ENCODE measurements around the gene SLC22A14. TPM values are rescaled to one million over a fixed set of nuclear protein-coding genes. Genes with fewer than 3 reads are reported as not detected.

Gene SLC22A14
- total and polyA plus RNA-seq, 9 of the 15 experiments (the other 6 are each of a cell fraction or from before 2014, with no cell fraction given): 0.03 to 0.07 TPM; not detected in 7

DNA sequence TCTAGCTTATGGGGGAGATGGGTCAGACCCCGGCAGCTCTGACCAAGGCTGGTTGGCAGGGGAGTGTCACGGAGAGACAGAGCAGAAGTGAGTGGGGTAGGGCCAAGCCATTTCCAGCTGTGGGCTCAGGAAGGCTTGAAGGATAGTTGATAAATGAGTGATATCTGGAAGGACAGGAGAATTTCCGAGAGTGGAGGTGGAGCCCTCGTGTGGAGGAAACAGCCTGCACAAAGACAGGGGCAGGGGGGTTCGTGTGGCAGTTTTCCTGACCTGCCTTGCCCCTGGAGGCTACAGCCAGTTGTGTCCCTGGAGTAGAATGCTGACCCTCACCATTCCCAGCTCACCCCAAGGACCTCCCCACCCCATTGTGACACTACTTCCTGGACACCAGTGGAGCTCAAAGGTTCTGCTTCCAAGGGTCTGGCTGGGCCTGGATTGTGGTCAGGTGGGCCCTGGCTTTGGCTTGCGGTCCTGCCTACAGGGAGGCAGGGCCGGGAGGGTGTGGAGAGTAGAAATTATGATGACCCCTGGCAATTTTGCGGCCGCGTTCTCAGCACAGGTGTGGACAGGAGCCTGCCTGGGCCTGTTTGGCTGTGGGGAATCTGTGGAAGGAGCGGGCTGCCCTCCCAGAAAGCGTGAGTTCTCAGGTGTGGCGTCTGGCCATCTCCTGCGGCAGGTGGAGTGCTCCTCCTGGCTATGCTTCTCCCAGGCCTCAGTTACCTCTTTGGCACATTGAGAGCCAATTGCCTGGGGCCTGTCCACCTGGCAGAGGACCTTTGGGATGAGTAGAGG, at the start of gene SLC22A14 (continued):
- TF ChIP-seq, protein P1, sequence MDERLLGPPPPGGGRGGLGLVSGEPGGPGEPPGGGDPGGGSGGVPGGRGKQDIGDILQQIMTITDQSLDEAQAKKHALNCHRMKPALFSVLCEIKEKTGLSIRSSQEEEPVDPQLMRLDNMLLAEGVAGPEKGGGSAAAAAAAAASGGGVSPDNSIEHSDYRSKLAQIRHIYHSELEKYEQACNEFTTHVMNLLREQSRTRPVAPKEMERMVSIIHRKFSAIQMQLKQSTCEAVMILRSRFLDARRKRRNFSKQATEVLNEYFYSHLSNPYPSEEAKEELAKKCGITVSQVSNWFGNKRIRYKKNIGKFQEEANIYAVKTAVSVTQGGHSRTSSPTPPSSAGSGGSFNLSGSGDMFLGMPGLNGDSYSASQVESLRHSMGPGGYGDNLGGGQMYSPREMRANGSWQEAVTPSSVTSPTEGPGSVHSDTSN (CRISPR knock-in tag; IDR thresholded peaks at IDR 0.05; ENCODE audit: low read depth): no peak
- TF ChIP-seq, protein P1 (tag; conservative IDR thresholded peaks at IDR 0.05; ENCODE audit: low read depth): peak; percentile 68
- TF ChIP-seq ZNF780A (CRISPR knock-in tag; IDR thresholded peaks at IDR 0.05) (no peak), TOE1 (IDR thresholded peaks at IDR 0.05; ENCODE audit: borderline replicate concordance) (0 out of 2 replicates have a peak, but pooled peaks have one; percentile 27), TOE1 (CRISPR knock-in tag; IDR thresholded peaks at IDR 0.05; ENCODE audit: borderline replicate concordance, low read depth) (no peak), CBX5 (IDR thresholded peaks at IDR 0.05; ENCODE audit: borderline replicate concordance, low read depth) (no peak), MCM3 (IDR thresholded peaks at IDR 0.05) (no peak), ZKSCAN3 (CRISPR knock-in tag; IDR thresholded peaks at IDR 0.05) (no peak), GTF2A2 (tag; IDR thresholded peaks at IDR 0.05) (no peak), ZNF140 (CRISPR knock-in tag; IDR thresholded peaks at IDR 0.05) (no peak), MEIS2 (IDR thresholded peaks at IDR 0.05; ENCODE audit: partially characterized antibody) (peak; percentile 81), TEAD4 (IDR thresholded peaks at IDR 0.05; ENCODE audit: low read length) (no peak), TEAD4 (CRISPR knock-in tag; IDR thresholded peaks at IDR 0.05; ENCODE audit: borderline replicate concordance) (no peak), NFYB (IDR thresholded peaks at IDR 0.05; ENCODE audit: extremely low read depth, insufficient read length) (no peak), ZNF197 (CRISPR knock-in tag; IDR thresholded peaks at IDR 0.05; ENCODE audit: low read depth) (no peak), SRSF9 (IDR thresholded peaks at IDR 0.05; ENCODE audit: borderline replicate concordance, low read depth, low read length) (no peak)
- TF ChIP-seq, protein P2, sequence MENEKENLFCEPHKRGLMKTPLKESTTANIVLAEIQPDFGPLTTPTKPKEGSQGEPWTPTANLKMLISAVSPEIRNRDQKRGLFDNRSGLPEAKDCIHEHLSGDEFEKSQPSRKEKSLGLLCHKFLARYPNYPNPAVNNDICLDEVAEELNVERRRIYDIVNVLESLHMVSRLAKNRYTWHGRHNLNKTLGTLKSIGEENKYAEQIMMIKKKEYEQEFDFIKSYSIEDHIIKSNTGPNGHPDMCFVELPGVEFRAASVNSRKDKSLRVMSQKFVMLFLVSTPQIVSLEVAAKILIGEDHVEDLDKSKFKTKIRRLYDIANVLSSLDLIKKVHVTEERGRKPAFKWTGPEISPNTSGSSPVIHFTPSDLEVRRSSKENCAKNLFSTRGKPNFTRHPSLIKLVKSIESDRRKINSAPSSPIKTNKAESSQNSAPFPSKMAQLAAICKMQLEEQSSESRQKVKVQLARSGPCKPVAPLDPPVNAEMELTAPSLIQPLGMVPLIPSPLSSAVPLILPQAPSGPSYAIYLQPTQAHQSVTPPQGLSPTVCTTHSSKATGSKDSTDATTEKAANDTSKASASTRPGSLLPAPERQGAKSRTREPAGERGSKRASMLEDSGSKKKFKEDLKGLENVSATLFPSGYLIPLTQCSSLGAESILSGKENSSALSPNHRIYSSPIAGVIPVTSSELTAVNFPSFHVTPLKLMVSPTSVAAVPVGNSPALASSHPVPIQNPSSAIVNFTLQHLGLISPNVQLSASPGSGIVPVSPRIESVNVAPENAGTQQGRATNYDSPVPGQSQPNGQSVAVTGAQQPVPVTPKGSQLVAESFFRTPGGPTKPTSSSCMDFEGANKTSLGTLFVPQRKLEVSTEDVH (IDR thresholded peaks at IDR 0.05; ENCODE audit: low read depth, partially characterized antibody): no peak
- TF ChIP-seq, protein P3, sequence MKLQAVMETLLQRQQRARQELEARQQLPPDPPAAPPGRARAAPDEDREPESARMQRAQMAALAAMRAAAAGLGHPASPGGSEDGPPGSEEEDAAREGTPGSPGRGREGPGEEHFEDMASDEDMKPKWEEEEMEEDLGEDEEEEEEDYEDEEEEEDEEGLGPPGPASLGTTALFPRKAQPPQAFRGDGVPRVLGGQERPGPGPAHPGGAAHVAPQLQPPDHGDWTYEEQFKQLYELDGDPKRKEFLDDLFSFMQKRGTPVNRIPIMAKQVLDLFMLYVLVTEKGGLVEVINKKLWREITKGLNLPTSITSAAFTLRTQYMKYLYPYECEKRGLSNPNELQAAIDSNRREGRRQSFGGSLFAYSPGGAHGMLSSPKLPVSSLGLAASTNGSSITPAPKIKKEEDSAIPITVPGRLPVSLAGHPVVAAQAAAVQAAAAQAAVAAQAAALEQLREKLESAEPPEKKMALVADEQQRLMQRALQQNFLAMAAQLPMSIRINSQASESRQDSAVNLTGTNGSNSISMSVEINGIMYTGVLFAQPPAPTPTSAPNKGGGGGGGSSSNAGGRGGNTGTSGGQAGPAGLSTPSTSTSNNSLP (IDR thresholded peaks at IDR 0.05; ENCODE audit: borderline replicate concordance, low read depth, low read length): no peak
- TF ChIP-seq, protein P4, sequence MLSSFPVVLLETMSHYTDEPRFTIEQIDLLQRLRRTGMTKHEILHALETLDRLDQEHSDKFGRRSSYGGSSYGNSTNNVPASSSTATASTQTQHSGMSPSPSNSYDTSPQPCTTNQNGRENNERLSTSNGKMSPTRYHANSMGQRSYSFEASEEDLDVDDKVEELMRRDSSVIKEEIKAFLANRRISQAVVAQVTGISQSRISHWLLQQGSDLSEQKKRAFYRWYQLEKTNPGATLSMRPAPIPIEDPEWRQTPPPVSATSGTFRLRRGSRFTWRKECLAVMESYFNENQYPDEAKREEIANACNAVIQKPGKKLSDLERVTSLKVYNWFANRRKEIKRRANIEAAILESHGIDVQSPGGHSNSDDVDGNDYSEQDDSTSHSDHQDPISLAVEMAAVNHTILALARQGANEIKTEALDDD (IDR thresholded peaks at IDR 0.05): no peak

All from K562 (cell line).